Right atrium auricular region (tissue), 2 donors: ENCODE data around the gene SORL1. TPM values are rescaled to one million over a fixed set of nuclear protein-coding genes. Genes with fewer than 3 reads are reported as not detected.

ENCODE experiments used
- DNase-seq: peaks from one replicate; pipeline ENCODE4 v3.0.0-alpha.2; 2019; ENCODE audit warnings: low spot score
- H3K27ac ChIP-seq, 2 donors: fragments of 200-600 bp; sonication (generic); 1 replicate in 1 of 2; 2 replicates in 1 of 2; pipeline ENCODE4 v1.5.1; 2016 to 2019
- H3K27me3 ChIP-seq, 2 donors: fragments of 200-600 bp; sonication (generic); one replicate each; pipeline versions ENCODE4 v1.5.1 to v1.6.0; 2017 to 2019
- H3K36me3 ChIP-seq: fragments of 200-600 bp; sonication (generic); one replicate; pipeline ENCODE4 v1.5.1; 2016
- H3K4me1 ChIP-seq, 2 donors: fragments of 200-600 bp; sonication (generic); one replicate each; pipeline versions ENCODE4 v1.5.1 to v1.6.0; 2017 to 2019
- H3K4me3 ChIP-seq, 2 donors: fragments of 200-600 bp; sonication (generic); 1 replicate in 1 of 2; 2 replicates in 1 of 2; pipeline ENCODE4 v1.5.1; 2017 to 2019; ENCODE audit warnings: mild to moderate bottlenecking in 1 of 2, moderate library complexity in 1 of 2
- H3K9me3 ChIP-seq, 2 donors: fragments of 200-600 bp; sonication (generic); one replicate each; pipeline ENCODE4 v1.5.1; 2019
- total RNA-seq, 2 donors: library from RNA; depleted of rRNA; stranded (reverse); fragments of >200 nt; gene quantifications; one replicate each; pipeline ENCODE4 v1.1.0, GENCODE V29; 2016
- TF ChIP-seq, protein P1 (sequence below), 2 donors: fragments of 200-600 bp; sonication (generic); IDR thresholded peaks; one replicate each; pipeline ENCODE4 v1.5.1; 2019; ENCODE audit warnings: antibody characterized with exemption in 2 of 2

SORL1 gene
- total RNA-seq, 2 donors from 2014 or later = 6.4 to 7.5 TPM

DNA sequence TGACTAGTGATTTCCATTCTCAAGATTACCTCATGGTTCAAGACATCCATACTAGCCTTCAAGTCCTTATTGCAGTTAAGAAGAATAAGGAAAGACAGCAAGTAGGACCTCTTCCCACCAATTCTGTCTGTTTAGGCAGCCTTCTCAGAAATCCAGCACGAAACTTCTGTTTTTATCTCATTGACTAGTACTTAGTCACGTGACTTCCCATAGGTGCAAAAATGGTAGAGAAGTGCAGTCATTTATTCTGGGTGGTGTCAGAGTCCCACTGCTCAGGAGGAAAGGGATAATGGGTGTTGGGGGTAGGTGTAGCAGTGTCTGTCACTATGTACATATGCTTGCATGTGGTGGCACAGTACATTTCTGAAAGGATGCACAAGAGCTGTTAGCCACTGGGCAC, 58.3 kb downstream of the SORL1 start:
- peaks cover 0 to 15% of the 10 kb centered on the region in 2 donors for H3K9me3 ChIP-seq

GRCh38 chr11:121512468-121513465, 60.7 kb downstream of the SORL1 start:
- Histone ChIP-seq H3K4me1 (no peaks in the 10 kb centered on the region), H3K27me3 (no peaks in the 10 kb centered on the region), H3K36me3 (no peaks in the 10 kb centered on the region), H3K4me3 (no peak overlapping the region), H3K27ac (no peak overlapping the region), H3K9me3 (no peaks in the 10 kb centered on the region)
- DNase-seq = no peak
- TF ChIP-seq, protein P1, sequence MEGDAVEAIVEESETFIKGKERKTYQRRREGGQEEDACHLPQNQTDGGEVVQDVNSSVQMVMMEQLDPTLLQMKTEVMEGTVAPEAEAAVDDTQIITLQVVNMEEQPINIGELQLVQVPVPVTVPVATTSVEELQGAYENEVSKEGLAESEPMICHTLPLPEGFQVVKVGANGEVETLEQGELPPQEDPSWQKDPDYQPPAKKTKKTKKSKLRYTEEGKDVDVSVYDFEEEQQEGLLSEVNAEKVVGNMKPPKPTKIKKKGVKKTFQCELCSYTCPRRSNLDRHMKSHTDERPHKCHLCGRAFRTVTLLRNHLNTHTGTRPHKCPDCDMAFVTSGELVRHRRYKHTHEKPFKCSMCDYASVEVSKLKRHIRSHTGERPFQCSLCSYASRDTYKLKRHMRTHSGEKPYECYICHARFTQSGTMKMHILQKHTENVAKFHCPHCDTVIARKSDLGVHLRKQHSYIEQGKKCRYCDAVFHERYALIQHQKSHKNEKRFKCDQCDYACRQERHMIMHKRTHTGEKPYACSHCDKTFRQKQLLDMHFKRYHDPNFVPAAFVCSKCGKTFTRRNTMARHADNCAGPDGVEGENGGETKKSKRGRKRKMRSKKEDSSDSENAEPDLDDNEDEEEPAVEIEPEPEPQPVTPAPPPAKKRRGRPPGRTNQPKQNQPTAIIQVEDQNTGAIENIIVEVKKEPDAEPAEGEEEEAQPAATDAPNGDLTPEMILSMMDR (IDR thresholded peaks at IDR 0.05) = no peak

More for the DNA sequence above, 58.3 kb downstream of the SORL1 start:
- DNase-seq = no peak
- H3K27ac ChIP-seq = no peak overlapping the region
- H3K27me3 ChIP-seq = no peaks in the 10 kb centered on the region
- H3K36me3 ChIP-seq = no peaks in the 10 kb centered on the region
- no peak overlapping the region for H3K4me3 ChIP-seq
- H3K4me1 ChIP-seq = no peaks in the 10 kb centered on the region
- TF ChIP-seq, protein P1 (IDR thresholded peaks at IDR 0.05) = no peak

DNA sequence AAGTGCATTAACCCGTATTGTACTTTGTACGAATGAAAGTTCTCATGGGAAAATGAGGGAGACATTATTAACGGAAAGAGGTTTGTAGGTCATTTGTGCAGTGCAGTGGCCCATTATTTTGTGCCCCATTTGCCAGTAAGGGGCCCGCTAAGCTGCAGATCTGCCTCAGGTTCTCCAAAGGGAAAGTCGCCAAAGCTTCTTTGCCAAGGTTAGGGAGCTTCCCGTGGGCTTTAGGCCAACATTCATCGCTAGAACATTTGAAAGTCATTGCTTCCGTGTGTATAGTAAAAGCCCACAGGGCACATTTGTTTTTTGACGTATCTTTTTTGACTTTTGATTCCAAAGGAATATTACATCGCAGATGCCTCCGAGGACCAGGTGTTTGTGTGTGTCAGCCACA, 61.7 kb downstream of the SORL1 start:
- Histone ChIP-seq H3K27ac (no peak overlapping the region), H3K27me3 (no peaks in the 10 kb centered on the region), H3K4me3 (no peak overlapping the region), H3K36me3 (no peaks in the 10 kb centered on the region), H3K9me3 (no peaks in the 10 kb centered on the region), H3K4me1 (no peaks in the 10 kb centered on the region)
- TF ChIP-seq, protein P1 (IDR thresholded peaks at IDR 0.05) = no peak
- no peak for DNase-seq

GRCh38 chr11:121514432-121515334, 62.6 kb downstream of the SORL1 start:
- Histone ChIP-seq H3K4me1 (no peaks in the 10 kb centered on the region), H3K36me3 (no peaks in the 10 kb centered on the region), H3K9me3 (no peaks in the 10 kb centered on the region), H3K27me3 (no peaks in the 10 kb centered on the region), H3K27ac (no peak overlapping the region), H3K4me3 (no peak overlapping the region)
- DNase-seq = no peak
- TF ChIP-seq, protein P1 (IDR thresholded peaks at IDR 0.05) = no peak

DNA sequence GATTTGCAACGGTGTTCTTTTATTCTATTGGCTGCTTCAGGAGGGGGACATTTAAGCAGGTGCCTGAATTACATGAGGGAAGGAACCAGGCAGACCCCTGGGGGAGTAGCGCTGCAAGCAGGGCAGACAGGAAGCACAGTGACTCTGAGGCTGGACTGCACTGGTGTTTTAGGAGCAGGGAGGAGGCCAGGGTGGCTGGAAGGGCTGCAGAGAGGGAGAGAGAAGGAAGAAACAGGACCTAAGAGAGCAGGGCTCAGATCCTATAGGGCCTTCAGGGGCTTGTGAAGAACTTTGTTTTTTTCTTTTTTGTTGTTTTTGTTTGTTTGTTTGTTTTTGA, 63.2 kb downstream of the SORL1 start:
- DNase-seq = no peak
- no peak overlapping the region for H3K27ac ChIP-seq
- H3K4me1 ChIP-seq = peaks cover 0 to 2% of the 10 kb centered on the region in 2 donors
- no peaks in the 10 kb centered on the region for H3K9me3 ChIP-seq
- TF ChIP-seq, protein P1 (IDR thresholded peaks at IDR 0.05) = no peak
- H3K27me3 ChIP-seq = no peaks in the 10 kb centered on the region
- no peak overlapping the region for H3K4me3 ChIP-seq
- H3K36me3 ChIP-seq = no peaks in the 10 kb centered on the region
